Measurements from ENCODE around the gene TMEM263.
A peak's percentile ranks its signal among the peaks of the same experiment; 100 is the strongest.

GRCh38 chr12:106955377-106956047, at the start of gene TMEM263:
- TF ChIP-seq CTCF (IDR thresholded peaks at IDR 0.05; ENCODE audit: poor library complexity, severe bottlenecking) = peak; percentile 52
- TF ChIP-seq MXI1 (conservative IDR thresholded peaks at IDR 0.05; ENCODE audit: poor library complexity, severe bottlenecking) = peak; percentile 61
- TF ChIP-seq EZH2 (IDR thresholded peaks at IDR 0.05; ENCODE audit: borderline replicate concordance, insufficient read depth, low read length, poor library complexity, severe bottlenecking) = no peak
- peak; percentile 31 for TF ChIP-seq REST (IDR thresholded peaks at IDR 0.05; ENCODE audit: borderline replicate concordance)
- TF ChIP-seq EP300 (conservative IDR thresholded peaks at IDR 0.05; ENCODE audit: poor library complexity, severe bottlenecking) = no peak
- TF ChIP-seq SMC3 (conservative IDR thresholded peaks at IDR 0.05; ENCODE audit: poor library complexity) = peak; percentile 31
- peak; percentile 66 for TF ChIP-seq POLR2AphosphoS5 (IDR thresholded peaks at IDR 0.05)
- TF ChIP-seq TAF1 (IDR thresholded peaks at IDR 0.05; ENCODE audit: low read depth) = peak; percentile 77
- TF ChIP-seq RAD21 (conservative IDR thresholded peaks at IDR 0.05) = peak; percentile 38
